DND-41 (cell line): Measurements from ENCODE around the gene CPSF4.

Experiments used
- EZH2 ChIP-seq: IDR thresholded peaks from 3 replicates; pipeline ENCODE4 v1.6.1; 2012; ENCODE audit warnings: borderline replicate concordance, low read depth, mild to moderate bottlenecking, moderate library complexity, low read length, inconsistent platforms; ENCODE audit not compliant: severe bottlenecking
- TF ChIP-seq, protein P1 (sequence below): IDR thresholded peaks from 2 replicates; pipeline ENCODE4 v1.5.1; 2012; ENCODE audit warnings: borderline replicate concordance, low read length, moderate library complexity, mild to moderate bottlenecking; ENCODE audit not compliant: poor library complexity, severe bottlenecking; ENCODE audit errors: extremely low read depth

DNA sequence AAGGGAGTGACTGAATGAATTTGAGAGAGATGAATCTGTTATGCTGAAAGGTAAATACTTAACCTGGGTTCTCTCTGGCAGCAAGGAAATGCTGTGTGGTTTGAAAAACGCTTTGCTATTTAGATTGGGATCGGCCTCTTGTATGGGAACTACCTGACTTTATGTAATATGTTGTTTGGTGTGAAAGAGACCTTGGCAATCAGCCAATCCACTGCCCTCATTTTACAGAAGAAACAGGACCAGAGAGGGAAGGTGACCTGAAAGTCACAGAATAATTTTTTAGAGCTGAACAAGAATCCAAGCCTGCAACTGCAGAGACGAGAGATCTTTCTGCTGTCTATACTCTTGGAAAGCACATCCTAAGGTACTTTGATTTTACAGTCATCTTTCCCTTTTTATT, 28.9 kb upstream of the CPSF4 start:
- TF ChIP-seq, protein P1, sequence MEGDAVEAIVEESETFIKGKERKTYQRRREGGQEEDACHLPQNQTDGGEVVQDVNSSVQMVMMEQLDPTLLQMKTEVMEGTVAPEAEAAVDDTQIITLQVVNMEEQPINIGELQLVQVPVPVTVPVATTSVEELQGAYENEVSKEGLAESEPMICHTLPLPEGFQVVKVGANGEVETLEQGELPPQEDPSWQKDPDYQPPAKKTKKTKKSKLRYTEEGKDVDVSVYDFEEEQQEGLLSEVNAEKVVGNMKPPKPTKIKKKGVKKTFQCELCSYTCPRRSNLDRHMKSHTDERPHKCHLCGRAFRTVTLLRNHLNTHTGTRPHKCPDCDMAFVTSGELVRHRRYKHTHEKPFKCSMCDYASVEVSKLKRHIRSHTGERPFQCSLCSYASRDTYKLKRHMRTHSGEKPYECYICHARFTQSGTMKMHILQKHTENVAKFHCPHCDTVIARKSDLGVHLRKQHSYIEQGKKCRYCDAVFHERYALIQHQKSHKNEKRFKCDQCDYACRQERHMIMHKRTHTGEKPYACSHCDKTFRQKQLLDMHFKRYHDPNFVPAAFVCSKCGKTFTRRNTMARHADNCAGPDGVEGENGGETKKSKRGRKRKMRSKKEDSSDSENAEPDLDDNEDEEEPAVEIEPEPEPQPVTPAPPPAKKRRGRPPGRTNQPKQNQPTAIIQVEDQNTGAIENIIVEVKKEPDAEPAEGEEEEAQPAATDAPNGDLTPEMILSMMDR = no peak
- TF ChIP-seq EZH2 = no peak
